Prostate gland (tissue), 2 donors: Measurements from ENCODE around the gene OR1J1.

Experiments
- POLR2A ChIP-seq: fragments of 450-650 bp; IDR thresholded peaks from one replicate; pipeline ENCODE4 v1.6.1; 2016; ENCODE audit warnings: antibody characterized with exemption, mild to moderate bottlenecking
- TF ChIP-seq, protein P1 (sequence below), 4 experiments: fragments of 200-600 bp in 2 of 4; fragments of 450-650 bp in 2 of 4; sonication (generic) in 2 of 4; IDR thresholded peaks; 1 replicate in 3 of 4; 2 replicates in 1 of 4; pipeline ENCODE4 v1.5.1; 2016 to 2019; ENCODE audit warnings: antibody characterized with exemption in 4 of 4, mild to moderate bottlenecking in 2 of 4, moderate library complexity in 2 of 4

DNA sequence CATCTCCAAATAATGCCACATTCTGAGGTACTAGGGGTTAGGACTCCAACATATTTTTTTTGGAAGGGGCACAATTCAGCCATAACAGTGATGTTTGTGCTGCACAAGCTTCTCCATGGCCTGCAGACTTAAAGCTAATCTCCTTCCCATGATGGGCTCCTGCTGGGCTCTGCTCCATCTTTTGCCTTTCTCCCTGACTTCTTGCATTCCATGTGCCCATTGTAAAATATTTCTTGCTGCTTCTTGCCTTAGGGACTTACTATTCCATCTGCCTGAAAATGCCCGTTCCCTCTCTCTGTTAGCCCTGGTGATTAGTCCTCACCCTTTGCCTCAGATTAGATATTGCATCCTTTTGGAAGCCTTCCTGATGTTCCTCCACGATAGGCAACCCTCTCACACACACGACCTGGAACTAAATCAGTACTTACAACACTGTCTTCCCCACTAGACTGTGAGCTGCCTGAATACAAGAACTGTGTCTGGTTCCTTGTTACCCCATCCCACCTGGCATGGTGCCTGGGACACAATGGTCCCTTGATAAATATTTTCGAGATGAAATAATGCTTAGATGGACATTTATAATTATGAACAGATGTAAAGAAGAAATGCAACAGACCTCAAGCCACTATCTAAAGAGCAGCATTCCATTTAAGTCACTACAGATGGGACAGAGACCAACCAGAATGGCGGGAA, 33.5 kb downstream of the OR1J1 start:
- no peak for TF ChIP-seq POLR2A
- TF ChIP-seq, protein P1, sequence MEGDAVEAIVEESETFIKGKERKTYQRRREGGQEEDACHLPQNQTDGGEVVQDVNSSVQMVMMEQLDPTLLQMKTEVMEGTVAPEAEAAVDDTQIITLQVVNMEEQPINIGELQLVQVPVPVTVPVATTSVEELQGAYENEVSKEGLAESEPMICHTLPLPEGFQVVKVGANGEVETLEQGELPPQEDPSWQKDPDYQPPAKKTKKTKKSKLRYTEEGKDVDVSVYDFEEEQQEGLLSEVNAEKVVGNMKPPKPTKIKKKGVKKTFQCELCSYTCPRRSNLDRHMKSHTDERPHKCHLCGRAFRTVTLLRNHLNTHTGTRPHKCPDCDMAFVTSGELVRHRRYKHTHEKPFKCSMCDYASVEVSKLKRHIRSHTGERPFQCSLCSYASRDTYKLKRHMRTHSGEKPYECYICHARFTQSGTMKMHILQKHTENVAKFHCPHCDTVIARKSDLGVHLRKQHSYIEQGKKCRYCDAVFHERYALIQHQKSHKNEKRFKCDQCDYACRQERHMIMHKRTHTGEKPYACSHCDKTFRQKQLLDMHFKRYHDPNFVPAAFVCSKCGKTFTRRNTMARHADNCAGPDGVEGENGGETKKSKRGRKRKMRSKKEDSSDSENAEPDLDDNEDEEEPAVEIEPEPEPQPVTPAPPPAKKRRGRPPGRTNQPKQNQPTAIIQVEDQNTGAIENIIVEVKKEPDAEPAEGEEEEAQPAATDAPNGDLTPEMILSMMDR (IDR thresholded peaks at IDR 0.05), result no peak
